ENCODE results near the gene FBXL16.
"Not testable (repeated sequence)": the region's sequence is repeated elsewhere in the genome, so short reads cannot be mapped to it uniquely, and the experiment has no call there.

Gene FBXL16, protein sequence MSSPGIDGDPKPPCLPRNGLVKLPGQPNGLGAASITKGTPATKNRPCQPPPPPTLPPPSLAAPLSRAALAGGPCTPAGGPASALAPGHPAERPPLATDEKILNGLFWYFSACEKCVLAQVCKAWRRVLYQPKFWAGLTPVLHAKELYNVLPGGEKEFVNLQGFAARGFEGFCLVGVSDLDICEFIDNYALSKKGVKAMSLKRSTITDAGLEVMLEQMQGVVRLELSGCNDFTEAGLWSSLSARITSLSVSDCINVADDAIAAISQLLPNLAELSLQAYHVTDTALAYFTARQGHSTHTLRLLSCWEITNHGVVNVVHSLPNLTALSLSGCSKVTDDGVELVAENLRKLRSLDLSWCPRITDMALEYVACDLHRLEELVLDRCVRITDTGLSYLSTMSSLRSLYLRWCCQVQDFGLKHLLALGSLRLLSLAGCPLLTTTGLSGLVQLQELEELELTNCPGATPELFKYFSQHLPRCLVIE

DNA sequence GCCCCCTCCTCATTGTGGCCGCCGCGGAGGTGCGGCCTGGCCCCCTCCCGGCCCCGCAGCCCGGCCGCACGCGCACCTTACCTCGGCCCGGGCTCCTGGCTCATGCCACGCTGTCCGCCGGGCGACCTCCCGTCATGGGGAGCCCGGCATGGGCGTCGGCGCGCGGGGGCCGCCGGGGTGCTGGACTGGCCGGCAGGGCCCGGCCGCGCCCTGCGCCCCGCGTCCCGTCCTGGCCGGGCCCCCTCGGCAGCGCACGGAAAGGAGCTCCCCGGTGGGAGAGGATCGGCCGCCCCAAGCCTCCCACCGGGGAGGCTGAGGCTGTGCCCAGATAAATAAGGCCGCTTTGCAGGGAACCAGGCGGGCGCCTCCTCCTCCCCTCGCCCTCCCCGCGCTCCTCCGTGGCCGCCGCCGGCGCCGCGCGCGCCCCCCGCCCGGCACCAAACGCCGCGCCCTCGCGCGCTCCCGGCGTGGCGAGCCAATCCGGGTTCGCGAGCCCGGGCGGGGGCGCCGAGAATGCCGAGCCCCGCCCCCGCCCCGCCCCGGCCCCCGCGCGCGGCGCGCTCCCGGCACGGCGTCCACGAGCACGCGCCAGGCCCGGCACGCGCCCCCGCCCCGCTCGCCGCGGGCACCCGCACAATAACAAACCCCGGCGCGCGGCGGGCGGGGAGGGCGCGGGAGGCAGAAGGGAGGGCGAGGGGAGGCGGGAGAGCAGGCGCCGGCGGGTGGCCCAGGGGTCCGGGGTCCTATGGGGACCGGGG is at the start of gene FBXL16:
Gene FBXL16 (minus strand): TSS at position 371 of the 758 bp plus-strand sequence. CDS start 8,396 bp downstream, outside the sequence.
- DNase-seq (ENCODE audit: low read depth in 2 of 2), result no peak

DNA sequence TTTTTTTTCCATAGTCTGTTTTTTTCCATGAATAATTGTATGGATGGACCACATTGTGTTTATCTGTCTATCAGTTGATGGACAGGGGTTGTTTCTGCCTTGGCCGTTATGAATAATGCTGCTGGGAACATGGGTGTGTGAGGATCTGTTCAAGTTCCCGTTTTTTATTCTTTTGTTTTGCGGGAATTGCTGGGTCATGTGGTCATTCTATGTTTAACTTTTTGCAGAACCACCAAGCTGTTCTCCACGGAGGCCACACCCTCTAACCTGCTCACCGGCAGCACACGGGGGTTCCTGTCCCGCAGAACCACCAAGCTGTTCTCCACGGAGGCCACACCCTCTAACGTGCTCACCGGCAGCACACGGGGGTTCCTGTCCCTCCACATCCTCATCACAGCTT is 49.1 kb upstream of the FBXL16 start:
- no peak for DNase-seq (ENCODE audit: low read depth in 2 of 2)

DNA sequence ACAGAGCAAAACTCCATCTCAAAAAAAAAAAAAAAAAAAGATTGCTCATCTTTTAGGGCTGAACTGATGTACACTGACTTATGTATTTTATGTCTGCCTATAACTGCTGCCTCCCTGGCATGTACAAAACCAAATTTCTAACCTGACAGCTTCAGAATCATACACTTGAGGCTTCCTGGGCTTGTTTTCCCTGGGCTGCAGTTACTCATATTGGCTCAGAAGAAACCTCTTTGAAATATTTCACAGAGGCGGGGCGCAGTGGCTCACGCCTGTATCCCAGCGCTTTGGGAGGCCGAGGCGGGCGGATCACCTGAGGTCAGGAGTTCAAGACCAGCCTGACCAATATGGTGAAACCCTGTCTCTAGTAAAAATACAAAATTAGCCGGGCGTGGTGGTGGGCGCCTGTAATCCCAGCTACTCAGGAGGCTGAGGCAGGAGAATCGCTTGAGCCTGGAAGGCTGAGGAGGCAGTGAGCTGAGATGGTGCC is 48.6 kb upstream of the FBXL16 start:
- not testable (repeated sequence) for DNase-seq (ENCODE audit: low read depth in 2 of 2)

DNA sequence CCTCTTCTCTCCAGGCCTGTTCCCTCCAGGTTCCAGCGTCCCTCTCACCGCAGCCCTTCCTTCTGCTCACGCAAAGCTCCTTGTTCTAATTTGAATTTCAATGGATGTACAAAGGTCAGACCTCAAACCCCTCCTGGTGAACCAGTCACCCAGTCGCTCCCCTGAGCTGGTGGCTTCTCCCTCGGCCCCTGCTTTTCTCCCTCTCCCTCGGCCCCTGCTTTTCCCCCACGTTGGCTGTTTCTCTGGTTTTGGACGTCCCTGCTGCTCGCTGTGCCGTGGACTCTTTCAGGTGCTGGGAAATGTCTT is 46.4 kb upstream of the FBXL16 start:
- DNase-seq (ENCODE audit: low read depth in 2 of 2), result no peak

DNA sequence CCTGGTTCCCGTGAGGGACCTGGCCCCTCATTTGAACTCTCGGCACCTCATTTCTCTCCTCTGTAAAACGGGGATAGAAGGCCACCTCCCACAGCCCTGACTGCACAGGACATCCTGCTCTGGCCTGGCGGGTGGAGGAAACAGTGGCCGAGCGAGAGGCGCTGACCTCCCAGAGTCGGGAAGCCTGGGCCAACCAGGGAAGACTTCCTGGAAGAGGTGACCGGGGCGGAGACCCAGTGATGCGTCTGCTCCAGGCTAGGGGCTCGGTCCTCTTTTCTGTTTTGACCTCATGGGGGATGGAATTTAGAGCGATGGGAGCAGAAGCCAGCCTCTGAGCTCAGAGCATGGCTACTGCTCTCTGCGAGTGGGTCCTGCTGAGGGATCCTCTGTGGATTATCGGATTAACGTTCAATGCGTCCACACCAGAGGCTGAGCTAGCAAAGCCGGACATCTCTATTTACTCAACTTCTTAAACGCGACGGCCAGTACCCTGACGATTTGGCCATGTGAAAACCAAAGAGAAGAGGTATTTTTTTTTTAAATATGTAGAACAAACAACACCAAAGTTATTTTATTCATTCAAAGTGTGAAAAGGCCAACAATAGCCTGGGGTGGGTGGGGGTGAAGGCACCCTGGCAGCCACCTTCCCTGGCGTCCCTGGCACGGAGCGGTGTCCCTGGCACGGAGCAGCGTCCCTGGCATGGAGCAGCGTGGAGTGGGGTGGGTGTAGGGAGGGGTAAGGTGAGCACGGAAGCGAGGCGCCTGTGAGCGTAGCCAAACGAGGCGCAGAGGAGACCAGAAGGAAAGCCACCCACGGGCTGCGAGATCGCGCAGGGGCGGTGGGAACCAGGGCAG is 45.8 kb upstream of the FBXL16 start:
- DNase-seq (ENCODE audit: low read depth in 2 of 2), result no peak

DNA sequence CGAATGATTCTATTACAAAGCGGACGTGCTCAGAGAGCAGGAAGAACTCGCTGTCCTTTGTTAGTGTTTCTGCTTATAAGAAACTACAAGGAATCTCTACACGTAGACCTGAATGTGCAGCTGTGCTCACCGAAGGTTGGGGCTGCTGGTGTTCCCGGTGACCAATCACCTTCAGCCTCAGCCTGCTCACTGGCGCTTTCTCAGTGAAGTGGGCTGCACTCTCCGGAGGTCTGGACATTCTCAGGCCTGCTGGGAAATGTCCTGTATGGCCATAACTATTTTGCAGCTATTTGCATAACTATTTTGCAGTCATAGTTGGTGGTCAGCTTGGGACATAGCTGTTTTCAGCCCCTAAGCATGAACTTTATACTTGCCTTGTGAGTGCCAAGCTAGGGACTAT is 44.9 kb upstream of the FBXL16 start:
- DNase-seq (ENCODE audit: low read depth in 2 of 2), result no peak

DNA sequence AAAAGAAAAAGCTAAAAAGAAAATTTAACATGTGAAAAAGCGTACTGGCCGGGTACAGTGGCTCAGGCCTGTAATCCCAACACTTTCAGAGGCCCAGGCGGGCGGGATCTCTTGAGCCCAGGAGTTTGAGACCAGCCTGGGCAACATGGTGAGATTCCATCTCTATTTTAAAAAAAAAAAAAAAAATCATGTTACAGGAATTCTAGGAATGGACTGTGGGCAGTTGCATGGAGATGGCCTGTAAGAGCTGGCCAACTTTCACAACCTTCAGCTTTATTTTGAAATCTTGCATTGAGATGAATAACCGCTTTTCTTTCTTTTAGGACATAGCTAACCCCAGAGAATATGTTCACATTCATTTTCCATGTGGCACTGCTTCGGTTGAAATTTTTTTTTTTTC is 43.4 kb upstream of the FBXL16 start:
- no peak for DNase-seq (ENCODE audit: low read depth in 2 of 2)

DNA sequence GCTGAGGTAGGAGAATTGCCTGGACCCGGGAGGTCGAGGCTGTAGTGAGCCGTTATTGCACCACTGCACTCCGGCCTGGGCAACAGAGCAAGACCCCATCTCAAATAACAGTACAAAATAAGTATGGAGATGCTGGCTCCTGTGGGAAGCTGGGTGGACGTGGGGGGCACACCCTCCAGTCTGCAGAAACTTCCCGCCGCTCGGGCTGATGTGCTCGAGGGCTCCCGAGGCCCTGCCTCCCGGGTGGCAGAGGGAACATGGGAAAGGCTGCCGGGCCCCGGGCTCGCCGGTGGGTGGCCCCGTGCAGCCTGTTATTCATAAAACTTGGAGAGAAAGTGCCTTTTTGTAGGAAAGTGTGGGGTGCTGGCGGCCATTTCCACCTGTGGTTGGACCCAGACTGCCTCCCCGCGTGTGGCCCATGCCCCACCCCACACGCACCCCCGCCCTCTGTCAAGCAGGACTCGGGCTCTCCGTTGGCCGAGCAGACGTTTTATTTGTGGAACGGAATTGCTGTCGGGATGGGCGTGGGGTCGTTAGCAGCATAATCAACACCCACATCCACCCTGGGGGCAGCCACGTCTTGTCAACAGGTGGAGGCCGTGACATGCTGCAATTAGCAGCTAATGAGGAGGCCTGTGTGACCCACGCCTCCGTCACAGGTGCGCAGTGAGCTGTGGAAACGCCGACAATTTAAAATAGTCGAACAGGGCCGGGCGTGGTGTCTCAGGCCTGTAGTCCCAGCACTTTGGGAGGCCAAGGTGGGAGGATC is 42.6 kb upstream of the FBXL16 start:
- no peak for DNase-seq (ENCODE audit: low read depth in 2 of 2)

DNA sequence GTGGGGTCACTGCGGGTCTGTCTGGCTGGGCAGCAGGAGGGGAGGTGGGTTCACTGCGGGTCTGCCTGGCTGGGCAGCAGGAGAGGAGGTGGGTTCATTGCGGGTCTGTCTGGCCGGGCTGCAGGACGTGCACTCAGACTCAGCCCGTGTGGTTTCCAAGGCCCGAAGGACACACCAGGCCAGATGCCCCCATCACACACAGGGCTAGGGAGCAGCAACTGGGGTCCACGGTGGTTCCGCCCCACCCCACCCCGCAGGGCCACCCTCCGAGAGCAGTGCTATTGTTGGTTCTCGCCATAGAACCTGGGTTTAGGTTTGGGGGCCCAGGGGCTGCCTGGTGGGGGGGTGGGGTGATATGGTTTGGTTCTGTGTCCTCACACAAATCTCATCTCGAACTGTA is 41.0 kb upstream of the FBXL16 start:
- DNase-seq (ENCODE audit: low read depth in 2 of 2), result no peak

DNA sequence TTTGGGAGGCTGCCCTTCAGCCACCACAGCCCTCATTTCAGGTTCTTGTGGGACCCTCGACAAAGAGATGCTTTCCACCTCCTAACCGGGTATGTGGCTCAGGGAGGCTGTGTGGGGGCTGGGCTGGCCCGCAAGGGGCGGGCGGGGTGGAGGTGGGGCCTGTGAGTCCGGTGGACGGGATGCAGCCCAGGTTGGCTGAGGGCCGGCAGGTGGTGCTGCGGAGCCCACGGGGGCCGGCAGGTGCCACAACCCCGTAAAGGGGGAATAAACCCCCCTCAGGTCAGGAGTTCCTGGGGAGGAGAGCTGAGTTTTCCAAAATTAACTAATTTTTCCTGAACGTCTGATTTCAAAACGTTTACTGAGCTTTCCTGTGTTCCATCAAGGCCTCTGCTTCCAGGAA is 40.1 kb upstream of the FBXL16 start:
- DNase-seq (ENCODE audit: low read depth in 2 of 2), result no peak

DNA sequence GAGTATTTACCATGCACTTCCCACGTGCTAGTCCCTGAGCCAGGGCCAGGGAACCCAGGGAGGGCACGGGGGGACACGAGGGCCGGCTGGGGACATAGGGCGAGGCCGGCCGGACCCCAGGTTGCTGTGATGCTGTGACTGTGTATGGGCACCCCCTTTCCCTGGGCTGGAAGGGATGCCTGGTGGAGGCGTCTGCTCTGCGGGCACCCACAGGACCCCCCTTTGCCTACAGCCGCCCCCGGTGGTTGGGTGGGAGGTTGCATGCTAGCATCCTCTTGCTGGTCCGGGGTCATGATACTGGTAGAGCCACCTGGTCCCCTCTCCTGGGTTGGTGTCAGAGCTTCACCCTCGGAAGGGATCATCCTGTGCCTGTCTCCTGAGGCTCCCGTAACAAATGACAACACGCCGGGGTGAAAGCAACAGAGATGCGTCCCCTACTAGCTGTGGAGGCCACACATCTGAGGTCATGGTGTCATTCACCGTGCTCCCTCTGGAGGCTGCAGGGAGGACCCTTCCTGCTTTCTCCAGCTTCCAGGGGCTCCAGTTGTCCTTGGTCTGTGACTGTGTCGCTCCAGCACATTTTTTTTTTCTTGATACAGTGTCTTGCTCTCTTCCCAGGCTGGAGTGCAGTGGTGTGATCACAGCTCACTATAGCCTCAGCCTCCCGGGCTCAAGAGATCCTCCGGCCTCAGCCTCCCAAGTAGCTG is 38.3 kb upstream of the FBXL16 start:
- no peak for DNase-seq (ENCODE audit: low read depth in 2 of 2)

DNA sequence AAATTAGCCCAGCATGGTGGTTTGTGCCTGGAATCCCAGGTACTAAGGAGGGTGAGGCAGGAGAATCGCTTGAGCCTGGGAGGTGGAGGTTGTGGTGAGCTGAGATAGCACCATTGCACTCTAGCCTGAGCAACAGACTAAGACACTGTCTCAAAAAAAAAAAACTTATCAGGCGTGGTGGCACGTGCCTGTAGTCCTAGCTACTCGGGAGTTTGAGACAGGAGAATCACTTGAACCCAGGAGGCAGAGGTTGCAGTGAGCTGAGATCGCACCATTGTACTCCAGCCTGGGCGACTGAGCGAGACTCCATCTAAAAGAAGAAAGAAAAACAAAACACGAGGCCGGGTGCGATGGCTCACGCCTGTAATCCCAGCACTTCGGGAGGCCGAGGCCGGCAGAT is 37.3 kb upstream of the FBXL16 start:
- DNase-seq (ENCODE audit: low read depth in 2 of 2), result not testable (repeated sequence)

DNA sequence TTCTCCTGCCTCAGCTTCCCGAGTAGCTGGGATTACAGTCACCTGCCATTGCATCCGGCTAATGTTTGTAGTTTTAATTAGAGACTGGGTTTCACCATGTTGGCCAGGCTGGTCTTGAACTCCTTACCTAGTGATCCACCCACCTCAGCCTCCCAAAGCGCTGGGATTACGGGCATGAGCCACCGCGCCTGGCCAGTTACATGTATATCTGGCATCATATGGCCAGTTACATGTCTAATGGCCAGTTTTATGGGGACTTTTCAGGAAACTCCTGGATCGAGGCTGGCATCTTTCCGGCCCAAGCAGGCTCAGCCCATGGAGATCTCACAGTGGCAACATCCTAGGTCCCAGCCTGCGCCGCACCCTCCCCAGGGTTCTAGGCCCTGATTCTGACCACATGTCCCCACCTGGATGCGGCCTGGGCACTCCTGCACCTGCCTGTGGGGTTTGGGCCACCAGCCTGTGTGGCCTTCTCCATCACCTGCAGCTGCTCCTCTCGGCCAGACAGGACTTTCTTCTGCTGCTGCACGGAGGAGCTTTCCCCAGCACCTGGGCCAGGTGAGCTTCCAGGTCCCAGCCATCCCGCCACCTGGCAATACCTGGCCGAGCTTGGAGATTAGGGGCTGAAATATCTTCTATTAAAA is 36.5 kb upstream of the FBXL16 start:
- DNase-seq (ENCODE audit: low read depth in 2 of 2), result no peak

DNA sequence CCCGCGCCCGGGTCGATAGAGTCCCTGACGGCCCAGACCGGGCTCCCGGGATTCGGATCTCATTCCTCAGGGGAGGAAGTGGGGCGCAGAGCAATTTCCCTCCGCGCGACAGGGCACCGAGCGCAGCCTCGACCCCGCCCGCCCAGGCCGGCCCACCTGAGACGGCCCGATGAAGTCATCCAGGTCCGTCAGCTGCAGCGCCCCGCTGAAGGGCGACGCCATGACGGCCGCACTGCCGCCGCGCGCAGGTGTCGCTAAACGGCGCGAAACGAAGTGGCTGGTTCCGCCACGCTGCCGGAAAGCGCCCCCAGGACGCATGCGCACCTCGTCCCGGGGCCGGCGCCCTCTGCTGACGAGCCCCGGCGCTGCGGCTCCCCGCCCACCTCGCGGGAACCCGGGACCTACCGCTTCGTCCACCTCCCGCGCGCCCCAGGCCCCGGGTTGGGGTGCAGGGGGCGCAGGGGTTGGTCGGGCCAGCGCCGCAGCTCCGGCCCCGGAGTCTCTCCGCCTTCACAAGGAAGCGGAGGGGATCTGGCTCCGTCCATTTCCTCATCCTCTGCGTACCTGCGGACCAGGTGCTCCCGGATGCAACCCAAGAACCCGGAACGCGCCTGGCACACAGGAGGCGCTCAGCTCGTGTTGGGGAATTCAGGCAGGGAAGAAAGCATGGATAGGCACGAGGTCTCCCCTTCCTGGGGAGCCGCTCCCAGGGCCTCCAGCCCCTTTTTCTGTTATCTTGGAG is 35.3 kb upstream of the FBXL16 start, which contains the start of gene CIAO3:
Gene CIAO3 (minus strand): TSS at position 234 of the 742 bp plus-strand sequence. CDS start 12 bp downstream, at position 222.
- DNase-seq (ENCODE audit: low read depth in 2 of 2), result peak; percentile 82 to 88

DNA sequence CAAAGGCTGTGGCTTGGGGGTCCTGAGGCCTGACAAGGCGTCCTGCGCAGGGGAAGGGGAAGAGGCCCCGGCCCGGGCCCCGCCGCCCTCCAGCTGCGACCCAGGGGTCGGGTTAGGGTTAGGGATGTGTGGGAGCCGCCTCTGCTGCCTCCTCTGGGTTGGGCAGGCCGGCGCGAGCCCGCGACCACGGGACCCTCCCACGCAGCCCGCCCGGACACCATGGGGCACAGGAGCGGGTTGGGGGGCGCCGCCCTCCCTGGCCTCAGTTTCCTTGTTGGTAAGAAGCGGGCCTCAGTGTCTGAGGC is 34.8 kb upstream of the FBXL16 start:
- no peak for DNase-seq (ENCODE audit: low read depth in 2 of 2)

DNA sequence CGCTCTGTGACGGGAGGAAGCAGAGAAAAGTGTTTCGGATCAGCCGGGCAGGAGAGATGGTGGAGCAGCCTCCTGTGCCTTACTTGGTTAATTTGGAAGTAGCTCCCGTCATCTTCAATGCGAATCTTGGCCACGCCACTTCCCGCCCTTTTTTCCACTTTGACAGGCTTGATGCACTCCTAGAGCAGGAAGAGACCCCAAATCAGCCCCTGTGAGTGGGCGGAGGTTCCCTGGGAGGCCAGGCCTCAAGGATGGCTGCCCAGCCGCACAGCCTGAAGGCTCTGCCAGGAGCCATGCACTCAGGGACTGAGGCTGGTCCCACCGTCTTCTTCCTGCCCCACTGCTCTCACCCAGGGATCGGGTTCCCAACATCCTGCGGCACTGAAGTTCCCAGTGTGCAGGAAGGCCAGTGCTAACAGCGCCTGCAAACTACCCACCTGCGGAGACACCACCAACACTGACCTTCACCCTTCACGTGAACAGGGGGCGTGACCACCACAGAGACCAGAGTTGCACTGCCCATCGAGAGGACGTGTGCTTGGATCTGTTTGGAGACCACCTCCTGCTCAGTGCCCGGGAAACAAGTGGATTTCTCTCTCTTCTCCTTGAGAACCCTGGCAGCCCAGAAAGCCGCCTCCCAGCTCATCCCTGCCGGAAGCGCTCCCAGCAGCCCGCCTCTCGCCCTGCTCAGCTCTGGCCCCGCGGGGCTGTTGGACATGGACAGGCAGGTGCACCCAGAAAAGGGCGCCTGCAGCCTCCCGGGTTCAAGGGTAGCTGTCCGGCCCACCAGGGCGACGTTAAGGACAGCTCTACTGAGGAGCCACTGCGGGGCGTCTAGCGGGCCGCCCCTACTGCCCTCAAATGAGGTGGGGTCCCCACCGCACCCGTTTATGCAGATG is 34.2 kb upstream of the FBXL16 start:
- no peak for DNase-seq (ENCODE audit: low read depth in 2 of 2)

DNA sequence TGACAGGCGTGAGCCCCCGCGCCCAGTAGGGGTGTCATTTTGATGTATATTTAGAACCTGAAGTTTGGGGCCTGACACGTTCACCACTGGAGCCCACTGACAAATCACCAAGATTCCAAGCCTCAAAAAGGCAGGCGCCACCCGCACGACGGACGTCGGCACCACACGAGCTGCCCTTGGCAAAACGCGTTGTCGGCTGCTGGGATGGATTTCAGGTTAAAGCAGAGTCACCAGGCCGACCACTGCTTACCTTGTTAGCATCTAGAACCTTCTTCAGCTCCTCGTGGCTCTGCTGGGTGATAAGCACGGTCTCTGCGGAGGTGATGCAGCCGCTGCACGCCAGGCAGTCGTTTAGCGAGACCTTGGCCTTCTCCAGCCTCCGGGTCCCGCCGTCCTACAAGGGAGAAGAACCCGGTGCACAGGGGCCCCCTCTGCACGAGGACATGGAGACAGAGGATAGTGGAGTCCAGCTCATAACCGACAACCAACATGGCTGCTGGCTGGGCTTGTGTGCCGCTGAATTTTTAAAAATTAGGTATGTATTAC is 31.4 kb upstream of the FBXL16 start:
- DNase-seq (ENCODE audit: low read depth in 2 of 2), result no peak

DNA sequence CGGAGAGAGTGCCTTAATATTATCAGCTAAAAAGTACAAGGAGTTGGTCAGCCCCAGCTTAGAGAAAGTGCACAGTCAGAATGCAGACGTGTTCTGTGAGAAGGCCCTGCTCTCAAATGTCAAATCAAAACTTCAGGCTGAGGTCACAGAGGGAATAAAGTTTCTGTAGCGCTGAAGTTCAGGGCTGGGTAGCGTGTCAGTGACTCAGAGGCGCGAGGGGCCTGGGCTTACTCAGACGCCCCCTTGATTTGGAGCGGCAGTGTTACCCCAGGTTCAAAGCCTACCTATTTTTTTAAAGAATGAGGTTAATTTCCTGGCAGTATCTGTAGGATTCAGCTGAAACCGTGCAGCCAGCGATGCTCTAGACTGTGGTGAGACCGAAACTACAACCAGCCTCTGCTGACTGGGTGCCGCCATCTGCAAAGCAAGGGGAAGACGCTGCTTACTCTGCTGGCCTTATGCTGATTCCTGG is 30.4 kb upstream of the FBXL16 start:
- DNase-seq (ENCODE audit: low read depth in 2 of 2), result no peak

Measured in stimulated activated CD8-positive, alpha-beta memory T cell treated with anti-CD3 and anti-CD28 coated beads, Interleukin-15, amount 100 ng/mL, for 4 hours (primary cell).